ENCODE measurements around the gene SNX8.

Gene SNX8

GRCh38 chr7:2256306-2257045 is 57.8 kb downstream of the SNX8 start:
- Histone ChIP-seq H3K4me1 (ENCODE audit: control insufficient read depth, insufficient read depth, low read length) (no peaks in the 10 kb centered on the region), H3K9ac (ENCODE audit: low read depth, low read length) (no peak overlapping the region), H3K27me3 (ENCODE audit: control insufficient read depth, insufficient read depth, low read length) (no peaks in the 10 kb centered on the region), H3K36me3 (ENCODE audit: control insufficient read depth, insufficient read depth, low read length) (peaks cover 39% of the 10 kb centered on the region), H3K9me3 (ENCODE audit: control insufficient read depth, insufficient read depth, low read length) (no peaks in the 10 kb centered on the region), H3K4me3 (ENCODE audit: low read depth, low read length) (no peak overlapping the region)

DNA sequence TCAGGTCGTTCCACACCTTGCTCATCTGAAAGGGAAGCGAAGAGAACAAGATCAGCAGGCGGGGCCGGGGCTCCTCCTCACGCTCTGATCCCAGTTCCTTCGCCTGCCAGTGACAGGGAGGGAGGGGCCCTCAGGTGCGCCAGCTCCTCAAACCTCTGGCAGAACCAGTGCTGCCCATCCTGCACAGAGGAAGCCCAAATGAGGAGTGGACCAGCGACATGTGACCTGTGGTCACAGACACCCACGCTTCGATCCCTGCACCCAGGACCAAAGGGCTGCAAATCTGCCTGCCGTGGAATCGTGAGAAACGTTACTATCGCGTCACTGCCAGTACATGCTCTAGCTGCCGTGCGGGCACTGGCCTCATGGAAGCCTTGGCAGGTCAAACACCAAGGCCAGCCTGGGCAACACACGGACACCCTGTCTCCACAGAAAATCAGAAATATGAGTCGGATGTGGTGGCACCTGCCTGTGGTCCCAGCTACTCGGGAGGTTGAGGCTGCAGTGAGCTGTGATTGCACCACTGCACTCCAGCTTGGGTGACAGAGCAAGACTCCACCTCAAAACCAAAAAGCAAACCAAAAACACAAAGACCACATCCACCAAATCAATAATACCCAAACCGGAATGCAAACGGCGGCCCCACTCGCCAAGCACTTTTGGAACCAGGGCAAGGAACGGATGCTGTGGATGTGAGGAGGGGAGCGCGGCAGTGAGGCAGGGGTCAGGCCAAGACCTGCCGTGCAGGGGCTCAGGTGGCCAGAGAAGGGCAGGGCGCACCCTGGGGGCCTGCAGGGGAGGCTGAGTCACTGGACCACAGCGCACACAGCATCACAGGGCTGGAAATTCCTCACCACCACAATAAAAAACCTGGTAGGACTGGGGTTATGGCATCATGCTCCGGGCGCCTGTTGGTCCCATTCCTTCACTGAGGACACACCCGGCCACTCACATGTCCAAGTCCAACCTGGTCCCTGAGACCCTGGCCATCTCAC is 58.8 kb downstream of the SNX8 start:
- no peaks in the 10 kb centered on the region for H3K4me1 ChIP-seq (ENCODE audit: control insufficient read depth, insufficient read depth, low read length)
- no peaks in the 10 kb centered on the region for H3K27me3 ChIP-seq (ENCODE audit: control insufficient read depth, insufficient read depth, low read length)
- H3K9me3 ChIP-seq (ENCODE audit: control insufficient read depth, insufficient read depth, low read length): no peaks in the 10 kb centered on the region
- H3K9ac ChIP-seq (ENCODE audit: low read depth, low read length): no peak overlapping the region
- peaks cover 36% of the 10 kb centered on the region for H3K36me3 ChIP-seq (ENCODE audit: control insufficient read depth, insufficient read depth, low read length)
- no peak overlapping the region for H3K4me3 ChIP-seq (ENCODE audit: low read depth, low read length)

DNA sequence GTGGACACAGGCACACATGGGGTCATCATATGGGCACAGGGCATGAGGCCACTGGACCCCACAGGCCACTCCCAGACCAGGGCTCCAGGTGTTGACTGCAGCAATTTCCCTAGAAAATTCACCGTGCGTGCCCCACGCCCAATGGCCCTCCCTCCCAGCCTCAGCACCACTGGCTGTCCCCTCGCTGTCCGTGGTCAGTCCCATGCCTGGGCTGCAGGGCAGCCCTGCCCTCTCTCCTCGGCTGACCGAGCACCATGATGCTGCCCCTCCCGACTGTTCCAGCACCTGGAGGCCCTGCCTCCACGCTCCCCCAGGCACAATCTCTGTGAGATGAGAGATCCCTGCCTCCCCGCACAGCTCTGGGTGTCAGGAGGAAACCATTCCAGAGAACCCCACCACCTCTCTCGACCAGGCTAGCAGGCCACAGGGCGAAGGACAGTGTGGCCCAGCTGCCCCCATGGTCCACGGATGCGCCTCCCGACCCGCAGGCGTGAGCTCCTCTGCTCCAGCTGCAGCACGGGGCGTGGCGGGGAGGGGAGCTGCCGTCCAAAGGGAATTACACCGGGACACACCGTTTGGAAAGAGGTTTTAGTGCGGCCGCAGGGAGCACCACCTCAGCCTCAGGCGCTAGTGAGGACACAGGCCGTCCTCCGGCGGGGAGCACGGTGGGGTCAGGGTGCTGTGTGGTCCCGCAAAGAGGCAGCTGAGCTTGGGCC is 59.7 kb downstream of the SNX8 start:
- Histone ChIP-seq H3K4me3 (ENCODE audit: low read depth, low read length) (no peak overlapping the region), H3K4me1 (ENCODE audit: control insufficient read depth, insufficient read depth, low read length) (no peaks in the 10 kb centered on the region), H3K36me3 (ENCODE audit: control insufficient read depth, insufficient read depth, low read length) (peaks cover 36% of the 10 kb centered on the region), H3K9me3 (ENCODE audit: control insufficient read depth, insufficient read depth, low read length) (no peaks in the 10 kb centered on the region), H3K27me3 (ENCODE audit: control insufficient read depth, insufficient read depth, low read length) (no peaks in the 10 kb centered on the region), H3K9ac (ENCODE audit: low read depth, low read length) (no peak overlapping the region)

DNA sequence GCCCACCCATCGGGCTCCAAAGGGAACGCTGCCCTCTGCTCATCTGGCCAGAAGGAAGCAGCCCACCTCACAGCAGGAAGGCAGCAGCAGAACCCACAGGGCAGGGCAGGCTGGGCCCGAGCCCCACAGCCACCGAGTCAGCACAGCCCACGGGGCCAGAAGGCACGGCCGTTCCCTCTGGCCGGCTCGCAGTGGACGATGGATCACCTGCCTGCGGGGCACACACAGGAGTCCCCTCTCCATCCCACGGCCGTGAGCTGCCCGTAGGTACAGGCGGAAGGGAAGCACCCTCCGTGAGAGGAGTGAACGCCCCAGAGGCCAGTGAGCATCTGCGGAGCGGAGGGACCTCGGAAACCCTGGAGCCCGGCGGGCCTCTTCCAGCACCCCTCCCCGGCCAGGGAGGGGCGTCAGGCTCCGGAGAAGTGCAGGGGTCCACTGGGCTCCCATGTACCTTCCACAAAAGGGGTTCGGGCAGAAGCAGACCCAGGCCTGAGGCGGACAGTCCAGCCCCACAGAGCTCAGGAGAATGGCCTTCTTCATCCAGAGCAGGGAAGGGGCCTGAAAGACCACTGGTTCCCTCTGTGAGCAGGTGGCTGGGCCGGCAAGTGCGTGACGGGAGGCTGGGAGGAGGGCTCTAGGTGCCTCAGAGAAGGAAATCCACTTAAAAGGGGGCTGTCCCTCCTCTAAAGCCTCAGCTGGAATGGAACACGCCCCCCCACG is 60.6 kb downstream of the SNX8 start:
- Histone ChIP-seq H3K9me3 (ENCODE audit: control insufficient read depth, insufficient read depth, low read length) (no peaks in the 10 kb centered on the region), H3K9ac (ENCODE audit: low read depth, low read length) (no peak overlapping the region), H3K27me3 (ENCODE audit: control insufficient read depth, insufficient read depth, low read length) (no peaks in the 10 kb centered on the region), H3K4me3 (ENCODE audit: low read depth, low read length) (no peak overlapping the region), H3K36me3 (ENCODE audit: control insufficient read depth, insufficient read depth, low read length) (peaks cover 36% of the 10 kb centered on the region), H3K4me1 (ENCODE audit: control insufficient read depth, insufficient read depth, low read length) (no peaks in the 10 kb centered on the region)

GRCh38 chr7:2253021-2253420 is 61.2 kb downstream of the SNX8 start:
- H3K27me3 ChIP-seq (ENCODE audit: control insufficient read depth, insufficient read depth, low read length): no peaks in the 10 kb centered on the region
- H3K36me3 ChIP-seq (ENCODE audit: control insufficient read depth, insufficient read depth, low read length): peaks cover 36% of the 10 kb centered on the region
- H3K9me3 ChIP-seq (ENCODE audit: control insufficient read depth, insufficient read depth, low read length): no peaks in the 10 kb centered on the region
- H3K4me3 ChIP-seq (ENCODE audit: low read depth, low read length): no peak overlapping the region
- no peak overlapping the region for H3K9ac ChIP-seq (ENCODE audit: low read depth, low read length)
- H3K4me1 ChIP-seq (ENCODE audit: control insufficient read depth, insufficient read depth, low read length): no peaks in the 10 kb centered on the region

DNA sequence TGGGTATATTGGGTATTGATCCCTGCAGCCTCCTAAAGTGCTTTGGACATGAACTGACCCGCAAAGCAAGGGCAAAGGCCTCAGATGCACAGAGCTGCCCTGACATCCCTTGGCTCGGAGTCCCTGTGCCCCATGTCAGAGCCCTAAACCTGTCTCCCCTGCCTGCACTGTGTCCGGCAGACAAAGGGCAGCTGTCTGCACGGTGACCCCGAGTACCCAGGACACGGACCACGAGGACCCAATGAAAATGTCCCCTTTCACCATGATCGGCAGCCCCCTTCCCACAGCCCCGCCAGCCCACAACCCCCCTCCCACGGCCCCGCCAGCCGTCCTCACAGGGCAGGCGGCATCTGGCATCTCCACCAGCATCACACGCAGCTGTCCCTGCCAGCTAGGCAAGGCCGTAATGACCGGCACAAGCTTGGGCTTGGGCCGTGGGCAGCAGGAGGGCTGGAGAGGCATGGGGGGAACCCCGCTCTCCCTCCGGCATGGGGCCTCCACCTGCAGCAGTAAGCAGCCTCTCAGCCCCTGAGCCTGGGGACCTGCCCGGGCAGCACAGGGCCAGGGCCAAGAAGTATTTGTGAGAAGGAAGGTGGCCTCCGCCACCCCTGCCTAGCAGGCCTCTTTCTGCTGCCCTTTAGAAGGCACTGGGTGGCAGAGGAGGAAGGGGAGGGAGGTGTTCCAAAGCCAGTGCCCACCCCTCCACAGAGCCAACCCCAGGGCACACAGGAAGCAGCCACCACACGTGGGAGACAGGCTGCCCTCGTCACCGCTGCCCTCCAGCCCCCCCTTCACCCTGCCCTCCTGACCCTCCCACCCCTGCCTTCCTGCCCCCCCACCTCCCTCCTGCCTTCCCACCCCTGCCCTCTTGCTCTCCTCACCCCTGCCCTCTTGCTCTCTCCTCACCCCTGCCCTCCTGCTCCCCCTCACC is 62.1 kb downstream of the SNX8 start:
- peaks cover 30% of the 10 kb centered on the region for H3K36me3 ChIP-seq (ENCODE audit: control insufficient read depth, insufficient read depth, low read length)
- H3K9ac ChIP-seq (ENCODE audit: low read depth, low read length): no peak overlapping the region
- H3K9me3 ChIP-seq (ENCODE audit: control insufficient read depth, insufficient read depth, low read length): no peaks in the 10 kb centered on the region
- H3K4me1 ChIP-seq (ENCODE audit: control insufficient read depth, insufficient read depth, low read length): peaks cover 2% of the 10 kb centered on the region
- no peaks in the 10 kb centered on the region for H3K27me3 ChIP-seq (ENCODE audit: control insufficient read depth, insufficient read depth, low read length)
- H3K4me3 ChIP-seq (ENCODE audit: low read depth, low read length): no peak overlapping the region

DNA sequence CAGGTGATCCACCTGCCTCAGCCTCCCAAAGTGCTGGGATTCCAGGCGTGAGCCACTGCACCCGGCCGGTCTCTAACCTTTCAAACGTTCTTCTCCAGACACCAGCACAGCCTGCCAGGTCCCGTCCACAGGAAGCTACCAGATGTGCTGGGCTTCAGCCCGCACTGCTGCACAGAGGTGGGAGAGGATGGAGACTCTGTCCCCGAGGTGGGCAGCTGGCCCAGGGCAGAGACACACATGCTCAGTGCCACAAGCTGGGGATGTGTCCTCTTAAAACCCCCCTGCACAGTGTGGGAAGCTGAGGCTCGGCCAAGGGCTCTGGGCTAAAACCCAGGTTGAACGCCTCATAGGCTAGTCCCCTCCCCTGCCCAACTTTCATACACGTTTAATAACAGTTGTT is 62.9 kb downstream of the SNX8 start:
- no peaks in the 10 kb centered on the region for H3K9me3 ChIP-seq (ENCODE audit: control insufficient read depth, insufficient read depth, low read length)
- H3K27me3 ChIP-seq (ENCODE audit: control insufficient read depth, insufficient read depth, low read length): no peaks in the 10 kb centered on the region
- no peak overlapping the region for H3K9ac ChIP-seq (ENCODE audit: low read depth, low read length)
- no peak overlapping the region for H3K4me3 ChIP-seq (ENCODE audit: low read depth, low read length)
- H3K36me3 ChIP-seq (ENCODE audit: control insufficient read depth, insufficient read depth, low read length): peaks cover 31% of the 10 kb centered on the region
- peaks cover 2% of the 10 kb centered on the region for H3K4me1 ChIP-seq (ENCODE audit: control insufficient read depth, insufficient read depth, low read length)

DNA sequence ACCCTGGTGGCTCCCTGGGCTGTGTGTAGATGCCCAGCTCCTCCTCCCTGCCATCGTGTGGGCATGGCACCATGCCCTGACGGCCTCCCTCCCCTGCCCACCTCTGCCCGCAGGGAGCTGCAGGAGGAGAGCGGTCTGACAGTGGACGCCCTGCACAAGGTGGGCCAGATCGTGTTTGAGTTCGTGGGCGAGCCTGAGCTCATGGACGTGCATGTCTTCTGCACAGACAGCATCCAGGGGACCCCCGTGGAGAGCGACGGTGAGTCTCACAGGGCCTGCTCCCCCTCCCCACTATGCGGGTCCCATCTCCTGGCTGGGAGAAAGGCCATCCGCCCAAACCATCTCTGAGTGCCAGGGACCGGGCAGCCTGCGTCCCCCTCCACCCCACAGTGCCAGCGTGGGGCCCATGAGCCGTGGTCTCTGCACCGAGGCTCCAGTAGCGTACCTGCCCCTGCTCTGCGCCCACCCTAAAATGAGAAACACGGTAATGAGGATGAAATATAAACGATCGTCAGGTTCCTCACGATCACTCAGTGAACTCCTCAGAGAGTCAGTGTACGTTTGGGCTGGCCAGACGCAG is 64.4 kb downstream of the SNX8 start:
- Histone ChIP-seq H3K27me3 (ENCODE audit: control insufficient read depth, insufficient read depth, low read length) (no peaks in the 10 kb centered on the region), H3K9me3 (ENCODE audit: control insufficient read depth, insufficient read depth, low read length) (no peaks in the 10 kb centered on the region), H3K4me3 (ENCODE audit: low read depth, low read length) (no peak overlapping the region), H3K4me1 (ENCODE audit: control insufficient read depth, insufficient read depth, low read length) (peaks cover 2% of the 10 kb centered on the region), H3K36me3 (ENCODE audit: control insufficient read depth, insufficient read depth, low read length) (peaks cover 16% of the 10 kb centered on the region), H3K9ac (ENCODE audit: low read depth, low read length) (no peak overlapping the region)

GRCh38 chr7:2248984-2249694 is 65.1 kb downstream of the SNX8 start:
- Histone ChIP-seq H3K4me3 (ENCODE audit: low read depth, low read length) (no peak overlapping the region), H3K4me1 (ENCODE audit: control insufficient read depth, insufficient read depth, low read length) (peaks cover 2% of the 10 kb centered on the region), H3K36me3 (ENCODE audit: control insufficient read depth, insufficient read depth, low read length) (peaks cover 16% of the 10 kb centered on the region), H3K9ac (ENCODE audit: low read depth, low read length) (peak overlapping the region; percentile 12), H3K27me3 (ENCODE audit: control insufficient read depth, insufficient read depth, low read length) (no peaks in the 10 kb centered on the region), H3K9me3 (ENCODE audit: control insufficient read depth, insufficient read depth, low read length) (no peaks in the 10 kb centered on the region)
